ENCODE results near the gene ZNF213.

ZNF213 gene

DNA sequence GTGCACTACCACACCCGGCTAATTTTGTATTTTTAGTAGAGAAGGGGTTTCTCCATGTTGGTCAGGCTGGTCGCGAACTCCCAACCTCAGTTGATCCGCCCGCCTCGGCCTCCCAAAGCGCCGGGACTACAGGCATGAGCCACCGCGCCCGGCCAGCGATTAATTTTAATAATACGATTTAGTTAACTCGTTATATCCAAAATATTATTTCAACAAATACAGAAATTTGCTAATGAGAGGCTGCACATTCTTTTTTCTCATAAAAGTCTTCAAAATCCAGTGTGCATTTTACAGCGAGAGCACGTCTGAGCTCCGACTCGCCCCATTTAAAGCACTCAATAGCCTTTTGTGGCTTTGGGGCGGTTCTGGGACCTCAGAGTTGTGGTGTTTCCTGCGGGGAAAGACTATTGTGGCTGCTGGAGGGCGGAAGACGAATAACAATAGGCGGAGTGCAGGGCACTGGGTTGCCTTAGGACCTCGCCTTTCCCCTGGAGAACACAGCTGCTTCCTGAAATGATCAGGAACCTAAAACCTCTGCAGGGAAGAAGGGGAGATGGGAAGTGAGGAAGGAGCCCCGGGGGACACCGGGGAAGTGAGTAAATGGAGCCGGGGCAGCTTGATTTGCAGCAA is 32.9 kb upstream of the ZNF213 start:
- peak; percentile 16 for DNase-seq (ENCODE audit: low spot score)
- TF ChIP-seq CTCF (IDR thresholded peaks at IDR 0.05; ENCODE audit: extremely low read depth, missing control alignments), result no peak

GRCh38 chr16:3106205-3106928 is 28.5 kb upstream of the ZNF213 start:
- DNase-seq (ENCODE audit: low spot score), result peak; percentile 99
- no peak for TF ChIP-seq CTCF (IDR thresholded peaks at IDR 0.05; ENCODE audit: extremely low read depth, missing control alignments)

GRCh38 chr16:3112058-3112880 is 22.6 kb upstream of the ZNF213 start, which contains the start of gene ZNF205:
ZNF205 (plus strand) TSS chr16:3112586; CDS start chr16:3113431, 845 bp downstream.
- DNase-seq (ENCODE audit: low spot score), result no peak
- TF ChIP-seq CTCF (IDR thresholded peaks at IDR 0.05; ENCODE audit: extremely low read depth, missing control alignments), result no peak

GRCh38 chr16:3112881-3113574 is 21.8 kb upstream of the ZNF213 start:
- TF ChIP-seq CTCF (IDR thresholded peaks at IDR 0.05; ENCODE audit: extremely low read depth, missing control alignments), result no peak
- no peak for DNase-seq (ENCODE audit: low spot score)

GRCh38 chr16:3113765-3114479 is 20.9 kb upstream of the ZNF213 start:
- no peak for TF ChIP-seq CTCF (IDR thresholded peaks at IDR 0.05; ENCODE audit: extremely low read depth, missing control alignments)
- no peak for DNase-seq (ENCODE audit: low spot score)

GRCh38 chr16:3115003-3115402 is 19.8 kb upstream of the ZNF213 start:
- TF ChIP-seq CTCF (IDR thresholded peaks at IDR 0.05; ENCODE audit: extremely low read depth, missing control alignments), result no peak
- no peak for DNase-seq (ENCODE audit: low spot score)

Data from GM20000 (cell line).